GM12873 (cell line): Measurements from ENCODE around the gene ZRSR2.
A peak's percentile ranks its signal among the peaks of the same experiment; 100 is the strongest.

Experiments used
- CTCF ChIP-seq: IDR thresholded peaks from 2 replicates; pipeline ENCODE4 v1.5.1; 2012; ENCODE audit warnings: low read depth, mild to moderate bottlenecking, moderate library complexity, low read length, control low read depth; ENCODE audit not compliant: insufficient read depth; ENCODE audit errors: missing control alignments

ZRSR2 gene

GRCh38 chrX:15812192-15812938 is 22.1 kb downstream of the ZRSR2 start:
- no peak for TF ChIP-seq CTCF

GRCh38 chrX:15813416-15813815 is 23.1 kb downstream of the ZRSR2 start:
- no peak for TF ChIP-seq CTCF

GRCh38 chrX:15814771-15815365 is 24.6 kb downstream of the ZRSR2 start:
- no peak for TF ChIP-seq CTCF

- peak; percentile 66 for TF ChIP-seq CTCF
Observed at GRCh38 chrX:15815779-15816437, 25.6 kb downstream of the ZRSR2 start.

GRCh38 chrX:15816438-15816809 is 26.1 kb downstream of the ZRSR2 start:
- no peak for TF ChIP-seq CTCF

- no peak for TF ChIP-seq CTCF
Observed at GRCh38 chrX:15816886-15817285, 26.6 kb downstream of the ZRSR2 start.

GRCh38 chrX:15820106-15821073 is 30.1 kb downstream of the ZRSR2 start:
- no peak for TF ChIP-seq CTCF
